Liver (tissue), 3 donors: ENCODE measurements around the gene KPNB1.

Source experiments
- CTCF ChIP-seq: fragments of 150-350 bp; IDR thresholded peaks from 2 replicates; pipeline ENCODE4 v1.5.1; 2017; ENCODE audit warnings: improper control_type of control experiment, low read depth, low read length; ENCODE audit not compliant: missing input control
- EGR1 ChIP-seq, 2 donors: IDR thresholded peaks; 2 replicates each; pipeline ENCODE4 v1.6.1; 2016 to 2018; ENCODE audit warnings: antibody characterized with exemption in 2 of 2, low read depth in 2 of 2
- FOXA2 ChIP-seq: IDR thresholded peaks from 2 replicates; pipeline ENCODE4 v1.6.1; 2016; ENCODE audit warnings: antibody characterized with exemption
- MAX ChIP-seq: IDR thresholded peaks from 2 replicates; pipeline ENCODE4 v1.6.1; 2016; ENCODE audit warnings: antibody characterized with exemption
- RAD21 ChIP-seq, 2 donors: IDR thresholded peaks; 2 replicates each; pipeline ENCODE4 v1.6.1; 2016; ENCODE audit warnings: antibody characterized with exemption in 2 of 2, mild to moderate bottlenecking in 2 of 2
- REST ChIP-seq: IDR thresholded peaks from 2 replicates; pipeline ENCODE4 v1.6.1; 2016; ENCODE audit warnings: antibody characterized with exemption, mild to moderate bottlenecking
- SP1 ChIP-seq: IDR thresholded peaks from 2 replicates; pipeline ENCODE4 v1.6.1; 2018; ENCODE audit warnings: antibody characterized with exemption, mild to moderate bottlenecking
- YY1 ChIP-seq: IDR thresholded peaks from 2 replicates; pipeline ENCODE4 v1.6.1; 2016; ENCODE audit warnings: antibody characterized with exemption, mild to moderate bottlenecking
- ZBTB33 ChIP-seq: IDR thresholded peaks from 2 replicates; pipeline ENCODE4 v1.6.1; 2016; ENCODE audit warnings: antibody characterized with exemption
- donor health status: healthy.
- donor health status: healthy.

GRCh38 chr17:47714773-47715396, 65.2 kb downstream of the KPNB1 start:
- TF ChIP-seq ZBTB33 (no peak), CTCF (no peak), SP1 (no peak), MAX (no peak), EGR1 (IDR thresholded peaks at IDR 0.05; ENCODE audit: low read depth in 2 of 2) (no peak), REST (no peak), RAD21 (IDR thresholded peaks at IDR 0.05) (no peak), FOXA2 (no peak), YY1 (no peak)
